ENCODE results near the gene POLD2. TPM values are rescaled to one million over a fixed set of nuclear protein-coding genes. Genes with fewer than 3 reads are reported as not detected.

The POLD2 gene
- polyA plus RNA-seq, 3 donors from 2014 or later, result 39.8 to 65.7 (median 48.4) TPM

DNA sequence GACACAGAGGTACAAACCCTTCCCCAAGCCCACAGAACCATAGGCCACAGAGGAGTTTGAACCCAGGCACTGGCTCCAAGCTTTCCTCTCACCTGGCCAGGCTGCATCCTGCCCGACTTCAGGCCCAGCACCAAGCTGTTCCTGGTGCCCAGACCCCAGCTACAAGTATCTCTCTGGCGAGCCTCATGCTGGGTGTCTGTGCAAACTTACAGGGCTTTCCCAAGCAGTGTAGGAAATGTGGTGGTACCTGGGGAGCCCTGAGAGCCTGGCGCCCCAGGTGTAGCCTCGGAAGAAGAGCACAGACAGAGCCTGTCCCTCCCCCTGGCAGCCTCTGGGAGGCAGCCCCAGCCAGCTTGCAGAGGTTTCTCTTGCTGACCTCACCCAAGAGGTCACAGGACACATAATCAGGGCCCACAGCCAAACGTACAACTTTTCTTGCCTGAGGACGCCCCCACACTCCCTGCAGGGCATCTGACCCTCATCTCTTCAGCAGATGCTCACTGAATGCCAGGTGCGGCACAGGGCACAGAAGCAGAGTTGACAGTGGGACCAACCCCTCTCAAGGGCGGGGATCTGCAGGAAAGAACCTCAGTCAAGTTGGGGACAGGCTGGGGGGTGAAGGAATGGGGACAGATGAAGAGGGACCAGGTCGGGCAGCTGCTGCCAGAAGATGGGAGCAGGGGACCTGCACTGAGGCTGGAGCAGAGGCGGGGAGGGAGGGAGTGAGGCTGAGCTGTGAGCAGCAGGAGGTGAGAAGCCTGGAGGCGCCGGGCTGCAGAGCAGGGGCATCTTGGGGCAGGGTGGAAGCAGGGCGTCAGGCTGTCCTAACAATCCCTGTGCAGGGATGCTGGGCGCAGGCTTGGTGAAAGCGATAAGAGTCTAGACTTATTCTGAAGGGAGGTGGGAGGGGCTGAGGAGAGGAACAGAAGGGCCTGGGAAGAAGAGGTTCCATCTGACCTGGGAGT, 34.0 kb upstream of the POLD2 start:
- no peaks in the 10 kb centered on the region for H3K36me3 Mint-ChIP-seq
- H3K27ac Mint-ChIP-seq, result no peak overlapping the region
- H3K9me3 Mint-ChIP-seq, result no peaks in the 10 kb centered on the region
- no peaks in the 10 kb centered on the region for H3K4me1 Mint-ChIP-seq
- H3K4me3 Mint-ChIP-seq, result no peak overlapping the region
- H3K27me3 Mint-ChIP-seq (ENCODE audit: low read depth in 3 of 3), result no peaks in the 10 kb centered on the region
- DNase-seq, result no peak

DNA sequence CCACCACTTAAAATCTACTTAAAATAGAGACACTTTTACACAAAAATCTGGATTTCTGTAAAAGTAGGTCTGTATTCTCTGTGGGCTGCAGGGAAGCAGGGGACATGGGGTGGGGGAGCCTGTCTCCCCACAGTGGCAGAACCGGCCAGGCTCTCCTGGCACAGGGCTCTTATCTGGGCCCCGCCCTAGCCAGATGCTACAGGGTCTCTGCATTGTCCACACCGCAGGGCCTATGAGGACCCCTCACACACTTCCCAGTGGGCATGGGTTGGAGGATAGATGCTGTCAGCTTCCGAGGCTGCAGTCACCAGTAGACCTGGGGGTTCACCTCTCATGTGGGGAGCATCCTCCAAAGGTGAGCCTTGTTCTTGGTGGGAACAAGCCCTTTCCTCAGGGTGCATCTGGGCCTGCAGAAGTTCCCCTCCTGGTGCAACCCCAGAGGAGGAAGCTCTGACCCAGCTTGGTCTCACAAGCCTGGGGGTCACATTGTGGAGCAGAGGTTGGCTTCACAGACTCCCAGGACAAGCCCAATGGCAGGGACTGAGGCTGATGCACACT, 33.2 kb upstream of the POLD2 start:
- Mint-ChIP-seq H3K27me3 (ENCODE audit: low read depth in 3 of 3) (no peaks in the 10 kb centered on the region), H3K4me1 (no peaks in the 10 kb centered on the region), H3K9me3 (no peaks in the 10 kb centered on the region), H3K27ac (no peak overlapping the region), H3K36me3 (no peaks in the 10 kb centered on the region), H3K4me3 (no peak overlapping the region)
- no peak for DNase-seq

- Mint-ChIP-seq H3K4me1 (no peaks in the 10 kb centered on the region), H3K27me3 (ENCODE audit: low read depth in 3 of 3) (peaks cover 0 to 2% (median 0%) of the 10 kb centered on the region in 3 donors), H3K4me3 (no peak overlapping the region), H3K36me3 (no peaks in the 10 kb centered on the region), H3K9me3 (no peaks in the 10 kb centered on the region), H3K27ac (no peak overlapping the region)
- no peak for DNase-seq
These were observed 32.1 kb upstream of the POLD2 start for GRCh38 chr7:44155191-44156185.

GRCh38 chr7:44154703-44155102, 31.4 kb upstream of the POLD2 start:
- Mint-ChIP-seq H3K27me3 (ENCODE audit: low read depth in 3 of 3) (peaks cover 0 to 2% (median 0%) of the 10 kb centered on the region in 3 donors), H3K4me1 (no peaks in the 10 kb centered on the region), H3K4me3 (no peak overlapping the region), H3K36me3 (no peaks in the 10 kb centered on the region), H3K27ac (no peak overlapping the region), H3K9me3 (no peaks in the 10 kb centered on the region)
- no peak for DNase-seq

DNA sequence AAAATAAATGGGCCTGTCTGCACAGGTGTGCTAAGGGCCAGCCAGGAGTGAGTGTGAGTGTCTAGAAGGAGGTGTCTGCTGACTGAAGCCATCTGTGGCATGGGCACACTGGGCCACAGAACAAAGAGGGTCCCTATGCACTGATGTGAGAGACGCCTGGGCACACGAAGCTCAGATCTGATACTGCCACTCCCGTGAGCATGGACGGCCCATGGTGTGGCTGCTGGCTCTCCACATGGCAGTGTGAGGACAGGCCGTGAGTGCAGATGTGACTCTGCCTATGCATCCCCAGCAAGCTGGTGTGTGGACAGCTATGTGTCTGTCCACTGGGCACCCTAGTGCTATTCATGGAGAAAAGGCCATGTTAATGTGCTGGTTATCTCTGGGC, 30.6 kb upstream of the POLD2 start:
- DNase-seq, result no peak
- Mint-ChIP-seq H3K27ac (no peak overlapping the region), H3K4me1 (no peaks in the 10 kb centered on the region), H3K27me3 (ENCODE audit: low read depth in 3 of 3) (peaks cover 0 to 2% (median under 1%) of the 10 kb centered on the region in 3 donors), H3K9me3 (no peaks in the 10 kb centered on the region), H3K4me3 (no peak overlapping the region), H3K36me3 (no peaks in the 10 kb centered on the region)

DNA sequence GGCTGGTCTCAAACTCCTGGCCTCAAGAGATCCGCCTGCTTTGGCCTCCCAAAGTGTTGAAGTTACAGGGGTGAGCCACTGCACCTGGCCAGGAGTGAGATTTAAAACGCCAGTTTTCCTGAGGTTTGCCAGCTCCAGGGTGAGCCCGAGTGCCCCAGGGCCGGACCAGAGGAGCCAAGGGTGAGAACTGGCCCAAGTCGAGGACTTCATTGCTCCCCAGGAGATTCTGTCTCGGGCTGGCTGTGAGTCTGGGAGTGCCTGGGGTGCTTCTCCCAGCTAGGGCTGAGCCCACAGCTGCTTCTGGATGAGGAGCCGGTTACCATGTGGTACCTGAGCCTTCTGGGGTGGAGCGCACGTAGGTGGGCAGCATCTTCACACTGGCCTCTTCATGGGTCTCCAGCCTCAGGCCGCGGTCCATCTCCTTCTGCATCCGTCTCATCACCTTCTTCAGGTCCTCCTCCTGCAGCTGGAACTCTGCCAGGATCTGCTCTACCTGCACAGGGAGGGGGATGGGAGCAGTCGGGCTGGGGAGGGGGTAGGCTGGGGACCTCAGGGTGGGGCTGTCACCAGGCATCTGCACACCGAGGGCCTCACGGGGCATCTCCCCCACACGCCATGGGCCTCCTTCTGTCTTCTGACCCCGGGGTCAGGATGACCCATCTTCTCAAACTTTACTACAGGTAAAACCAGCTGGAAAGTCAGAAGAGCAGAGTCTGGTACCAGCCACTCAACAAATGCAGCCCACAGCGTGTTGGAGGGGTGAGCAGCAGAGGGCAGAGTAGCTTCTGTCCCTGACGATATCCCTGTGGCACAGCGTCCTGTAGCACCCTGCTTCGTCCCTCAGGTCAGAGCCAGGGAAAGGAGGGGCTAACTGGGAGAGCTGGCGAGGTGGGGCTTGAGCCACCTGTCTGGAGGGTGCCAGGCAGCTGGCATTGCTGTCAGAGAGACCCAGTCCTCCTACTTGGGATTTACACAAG, 29.9 kb upstream of the POLD2 start:
- H3K4me3 Mint-ChIP-seq, result no peak overlapping the region
- no peak for DNase-seq
- H3K9me3 Mint-ChIP-seq, result no peaks in the 10 kb centered on the region
- no peaks in the 10 kb centered on the region for H3K4me1 Mint-ChIP-seq
- H3K36me3 Mint-ChIP-seq, result no peaks in the 10 kb centered on the region
- H3K27me3 Mint-ChIP-seq (ENCODE audit: low read depth in 3 of 3), result peaks cover 0 to 2% (median 1%) of the 10 kb centered on the region in 3 donors
- no peak overlapping the region for H3K27ac Mint-ChIP-seq

DNA sequence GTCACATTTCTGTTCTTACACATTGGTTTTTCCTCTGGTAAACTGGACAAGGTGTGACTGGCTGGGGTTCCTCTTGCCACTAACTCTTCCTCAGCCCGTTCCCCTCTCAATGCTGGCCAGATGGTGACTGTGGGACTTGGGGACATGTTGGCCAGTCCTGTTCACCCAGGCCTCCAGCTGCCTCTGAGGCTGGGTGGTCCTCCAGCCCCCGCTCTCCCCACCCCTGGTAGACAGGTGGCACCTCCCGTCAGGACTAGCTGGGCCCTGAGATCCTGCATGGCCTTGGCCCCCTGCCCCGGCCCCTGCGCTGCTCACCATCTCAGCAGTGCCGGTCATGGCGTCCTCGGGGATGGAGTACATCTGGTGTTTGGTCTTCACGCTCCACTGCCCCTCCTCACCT, 28.6 kb upstream of the POLD2 start:
- H3K27ac Mint-ChIP-seq, result no peak overlapping the region
- DNase-seq, result no peak
- H3K4me1 Mint-ChIP-seq, result no peaks in the 10 kb centered on the region
- H3K4me3 Mint-ChIP-seq, result no peak overlapping the region
- H3K9me3 Mint-ChIP-seq, result no peaks in the 10 kb centered on the region
- H3K27me3 Mint-ChIP-seq (ENCODE audit: low read depth in 3 of 3), result peaks cover under 1 to 2% (median 1%) of the 10 kb centered on the region in 3 donors
- no peaks in the 10 kb centered on the region for H3K36me3 Mint-ChIP-seq

GRCh38 chr7:44150966-44151941, 27.9 kb upstream of the POLD2 start:
- no peaks in the 10 kb centered on the region for H3K9me3 Mint-ChIP-seq
- H3K4me3 Mint-ChIP-seq, result no peak overlapping the region
- H3K36me3 Mint-ChIP-seq, result no peaks in the 10 kb centered on the region
- H3K27me3 Mint-ChIP-seq (ENCODE audit: low read depth in 3 of 3), result peaks cover 1 to 6% (median 2%) of the 10 kb centered on the region in 3 donors
- H3K4me1 Mint-ChIP-seq, result peaks cover 0 to 1% of the 10 kb centered on the region in 2 donors
- no peak for DNase-seq
- no peak overlapping the region for H3K27ac Mint-ChIP-seq

GRCh38 chr7:44150466-44150832, 27.1 kb upstream of the POLD2 start:
- Mint-ChIP-seq H3K4me1 (peaks cover 2 to 4% of the 10 kb centered on the region in 2 donors), H3K9me3 (peaks cover 0 to under 1% (median 0%) of the 10 kb centered on the region in 6 donors), H3K36me3 (no peaks in the 10 kb centered on the region), H3K27ac (no peak overlapping the region), H3K4me3 (no peak overlapping the region), H3K27me3 (ENCODE audit: low read depth in 3 of 3) (peaks cover 2 to 6% (median 3%) of the 10 kb centered on the region in 3 donors)
- no peak for DNase-seq

GRCh38 chr7:44149571-44150465, 26.5 kb upstream of the POLD2 start:
- Mint-ChIP-seq H3K27ac (no peak overlapping the region), H3K4me3 (no peak overlapping the region), H3K27me3 (ENCODE audit: low read depth in 3 of 3) (peaks cover 2 to 6% (median 4%) of the 10 kb centered on the region in 3 donors), H3K9me3 (peaks cover 0 to 1% (median 0%) of the 10 kb centered on the region in 6 donors), H3K4me1 (peaks cover 6 to 7% of the 10 kb centered on the region in 2 donors), H3K36me3 (no peaks in the 10 kb centered on the region)
- DNase-seq, result no peak

GRCh38 chr7:44148961-44149536, 25.7 kb upstream of the POLD2 start:
- no peak for DNase-seq
- H3K9me3 Mint-ChIP-seq, result peaks cover 0 to 1% (median 0%) of the 10 kb centered on the region in 6 donors
- H3K36me3 Mint-ChIP-seq, result no peaks in the 10 kb centered on the region
- no peak overlapping the region for H3K27ac Mint-ChIP-seq
- H3K4me3 Mint-ChIP-seq, result no peak overlapping the region
- H3K27me3 Mint-ChIP-seq (ENCODE audit: low read depth in 3 of 3), result peaks cover 2 to 6% (median 4%) of the 10 kb centered on the region in 3 donors
- H3K4me1 Mint-ChIP-seq, result peaks cover 7 to 8% of the 10 kb centered on the region in 2 donors

Data from immature natural killer cell (primary cell).